ENCODE data around the gene SPART. TPM values are rescaled to one million over a fixed set of nuclear protein-coding genes. Genes with fewer than 3 reads are reported as not detected.
"Not testable (repeated sequence)": the region's sequence is repeated elsewhere in the genome, so short reads cannot be mapped to it uniquely, and the experiment has no call there.

Gene SPART
- total RNA-seq, 4 donors from 2014 or later = 34.1 to 58.7 (median 48.8) TPM

DNA sequence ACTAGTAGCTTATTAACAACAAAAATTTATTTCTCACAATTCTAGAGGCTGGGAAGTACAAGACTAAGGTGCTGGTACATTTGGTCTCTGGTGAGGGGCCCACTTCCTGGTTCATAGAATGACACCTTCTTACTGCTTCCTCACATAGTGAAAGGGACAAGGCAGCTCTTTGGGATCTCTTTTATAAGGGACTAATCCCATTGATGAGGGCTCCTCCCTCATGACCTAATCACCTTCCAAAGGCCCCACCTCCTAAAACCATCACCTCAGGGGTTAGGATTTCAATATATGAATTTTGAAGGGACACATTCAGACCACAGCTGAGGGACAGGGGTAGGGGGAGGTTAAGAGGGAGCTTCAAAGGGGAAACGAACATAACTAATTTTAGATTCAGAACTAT is 20.3 kb downstream of the SPART start:
- H3K27ac ChIP-seq = no peak overlapping the region
- ATAC-seq = no peak
- no peak for DNase-seq
- H3K27me3 ChIP-seq = no peaks in the 10 kb centered on the region
- no peaks in the 10 kb centered on the region for H3K9me3 ChIP-seq
- TF ChIP-seq POLR2A (IDR thresholded peaks at IDR 0.05) = no peak
- TF ChIP-seq, protein P1, sequence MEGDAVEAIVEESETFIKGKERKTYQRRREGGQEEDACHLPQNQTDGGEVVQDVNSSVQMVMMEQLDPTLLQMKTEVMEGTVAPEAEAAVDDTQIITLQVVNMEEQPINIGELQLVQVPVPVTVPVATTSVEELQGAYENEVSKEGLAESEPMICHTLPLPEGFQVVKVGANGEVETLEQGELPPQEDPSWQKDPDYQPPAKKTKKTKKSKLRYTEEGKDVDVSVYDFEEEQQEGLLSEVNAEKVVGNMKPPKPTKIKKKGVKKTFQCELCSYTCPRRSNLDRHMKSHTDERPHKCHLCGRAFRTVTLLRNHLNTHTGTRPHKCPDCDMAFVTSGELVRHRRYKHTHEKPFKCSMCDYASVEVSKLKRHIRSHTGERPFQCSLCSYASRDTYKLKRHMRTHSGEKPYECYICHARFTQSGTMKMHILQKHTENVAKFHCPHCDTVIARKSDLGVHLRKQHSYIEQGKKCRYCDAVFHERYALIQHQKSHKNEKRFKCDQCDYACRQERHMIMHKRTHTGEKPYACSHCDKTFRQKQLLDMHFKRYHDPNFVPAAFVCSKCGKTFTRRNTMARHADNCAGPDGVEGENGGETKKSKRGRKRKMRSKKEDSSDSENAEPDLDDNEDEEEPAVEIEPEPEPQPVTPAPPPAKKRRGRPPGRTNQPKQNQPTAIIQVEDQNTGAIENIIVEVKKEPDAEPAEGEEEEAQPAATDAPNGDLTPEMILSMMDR (IDR thresholded peaks at IDR 0.05 in 4 of 5, conservative IDR thresholded peaks at IDR 0.05 in 1 of 5) = no peak
- H3K4me3 ChIP-seq = no peak overlapping the region
- intact Hi-C loops (cut with DNase I; ENCODE audit: low total_unique reads) (no loop called here), in situ Hi-C loops (cut with MboI; ENCODE audit: low sequenced_read_pairs in 4 of 4) (loop anchor here in 1 of 4 donors (25.0 kb wide), 1 partner anchor 661 kb away; the partner anchor contains the start of gene ALG5)
- no peaks in the 10 kb centered on the region for H3K4me1 ChIP-seq
- H3K36me3 ChIP-seq = peaks cover 0 to 68% of the 10 kb centered on the region in 2 donors

DNA sequence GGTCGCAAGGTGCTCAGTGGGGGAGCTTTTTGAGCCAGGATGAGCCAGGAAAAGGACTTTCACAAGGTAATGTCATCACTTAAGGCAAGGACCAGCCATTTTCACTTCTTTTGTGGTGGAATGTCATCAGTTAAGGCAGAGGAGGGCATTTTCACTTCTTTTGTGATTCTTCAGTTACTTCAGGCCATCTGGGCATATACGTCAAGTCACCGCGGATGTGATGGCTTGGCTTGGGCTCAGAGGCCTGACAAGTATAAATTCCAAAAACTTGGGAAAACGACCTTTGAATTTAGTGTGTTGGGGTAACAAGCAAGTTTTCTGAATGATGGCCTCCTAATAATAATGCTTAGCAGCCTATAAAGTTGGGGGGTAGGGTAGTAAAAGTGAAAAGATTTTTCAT is 21.3 kb downstream of the SPART start:
- H3K4me3 ChIP-seq; H3K27me3 ChIP-seq; ATAC-seq; H3K27ac ChIP-seq; H3K4me1 ChIP-seq; DNase-seq; intact Hi-C loops (cut with DNase I; ENCODE audit: low total_unique reads); H3K9me3 ChIP-seq: not testable (repeated sequence)
- H3K36me3 ChIP-seq = peaks cover 0 to 59% of the 10 kb centered on the region in 2 donors
- in situ Hi-C loops (cut with MboI; ENCODE audit: low sequenced_read_pairs in 4 of 4) = loop anchor here in 1 of 4 donors (25.0 kb wide), 1 partner anchor 662 kb away; the partner anchor contains the start of gene ALG5

DNA sequence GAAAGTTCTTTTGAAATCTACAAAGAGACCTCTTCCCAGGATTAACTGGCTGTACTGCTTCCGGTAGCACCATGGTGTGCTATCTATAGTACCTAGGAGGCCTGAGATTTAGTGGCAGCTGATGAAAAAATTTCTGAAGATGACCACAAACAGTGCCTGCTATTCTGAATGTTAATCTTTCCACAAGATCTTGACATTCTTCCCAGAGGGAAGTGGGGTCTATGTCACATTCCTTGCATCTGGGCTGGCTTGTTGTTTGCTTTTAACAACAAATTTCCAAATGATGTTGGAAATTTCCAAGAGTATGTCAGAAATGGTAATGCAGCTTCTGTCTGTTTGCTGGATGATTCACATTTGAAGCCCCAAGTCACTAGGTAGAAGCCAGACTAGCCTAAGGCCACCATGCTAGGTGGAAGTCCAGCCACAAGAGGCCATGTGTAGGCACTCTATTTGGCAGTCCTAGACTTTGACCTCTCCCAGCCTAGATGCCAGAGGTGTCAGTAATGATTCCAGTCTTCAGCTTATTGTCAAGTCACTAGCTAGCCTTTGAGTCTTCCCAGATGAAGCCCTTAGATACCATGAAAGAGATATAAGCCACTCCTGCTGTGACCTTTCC is 22.1 kb downstream of the SPART start:
- H3K27me3 ChIP-seq = no peaks in the 10 kb centered on the region
- no peak for DNase-seq
- ATAC-seq = no peak
- H3K4me3 ChIP-seq = no peak overlapping the region
- H3K36me3 ChIP-seq = peaks cover 0 to 54% of the 10 kb centered on the region in 2 donors
- no peaks in the 10 kb centered on the region for H3K4me1 ChIP-seq
- in situ Hi-C loops (cut with MboI; ENCODE audit: low sequenced_read_pairs in 4 of 4) (no loop called here), intact Hi-C loops (cut with DNase I; ENCODE audit: low total_unique reads) (no loop called here)
- no peak for TF ChIP-seq POLR2A (IDR thresholded peaks at IDR 0.05)
- TF ChIP-seq, protein P1 (IDR thresholded peaks at IDR 0.05 in 4 of 5, conservative IDR thresholded peaks at IDR 0.05 in 1 of 5) = no peak
- H3K27ac ChIP-seq = no peak overlapping the region
- H3K9me3 ChIP-seq = no peaks in the 10 kb centered on the region

DNA sequence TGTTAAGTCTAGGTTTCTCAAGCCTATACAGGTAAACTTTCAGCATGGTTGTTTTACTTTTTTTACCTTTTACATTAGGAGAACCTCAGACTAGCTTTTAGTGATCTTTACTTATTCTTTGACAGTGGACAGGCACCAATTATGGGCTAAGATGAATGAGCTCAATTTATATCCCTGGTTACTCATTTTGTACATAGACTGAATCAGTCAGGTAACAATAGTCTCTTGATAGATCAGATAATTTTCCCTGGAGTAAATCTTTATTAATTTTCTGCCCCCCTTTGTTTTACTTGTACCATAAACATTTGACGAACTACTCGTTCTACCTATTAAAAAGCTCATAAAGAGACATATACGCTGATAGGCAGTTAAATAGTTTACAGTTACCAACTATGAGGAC is 22.8 kb downstream of the SPART start:
- intact Hi-C loops (cut with DNase I; ENCODE audit: low total_unique reads) (no loop called here), in situ Hi-C loops (cut with MboI; ENCODE audit: low sequenced_read_pairs in 4 of 4) (no loop called here)
- Histone ChIP-seq H3K36me3 (peaks cover 0 to 48% of the 10 kb centered on the region in 2 donors), H3K27me3 (no peaks in the 10 kb centered on the region), H3K9me3 (no peaks in the 10 kb centered on the region), H3K27ac (no peak overlapping the region), H3K4me3 (no peak overlapping the region), H3K4me1 (no peaks in the 10 kb centered on the region)
- ATAC-seq (no peak), DNase-seq (no peak)
- TF ChIP-seq, protein P1 (IDR thresholded peaks at IDR 0.05 in 4 of 5, conservative IDR thresholded peaks at IDR 0.05 in 1 of 5) = no peak
- no peak for TF ChIP-seq POLR2A (IDR thresholded peaks at IDR 0.05)

DNA sequence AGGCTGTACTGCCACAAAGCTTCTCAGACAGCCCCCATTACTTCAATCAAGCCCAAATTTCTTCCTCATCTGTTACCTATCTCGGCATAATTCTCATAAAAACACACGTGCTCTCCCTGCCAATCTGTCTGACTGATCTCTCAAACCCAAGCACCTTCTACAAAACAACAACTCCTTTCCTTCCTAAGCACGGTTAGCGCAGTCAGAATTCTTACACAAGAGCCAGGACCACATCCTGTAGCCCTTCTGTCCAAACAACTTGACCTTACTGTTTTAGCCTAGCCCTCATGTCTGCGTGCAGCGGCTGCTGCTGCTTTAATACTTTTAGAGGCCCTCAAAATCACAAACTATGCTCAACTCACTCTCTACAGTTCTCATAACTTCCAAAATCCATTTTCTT is 26.4 kb downstream of the SPART start:
- H3K4me1 ChIP-seq; H3K27me3 ChIP-seq; H3K27ac ChIP-seq; H3K9me3 ChIP-seq; DNase-seq; H3K4me3 ChIP-seq; intact Hi-C loops (cut with DNase I; ENCODE audit: low total_unique reads); in situ Hi-C loops (cut with MboI; ENCODE audit: low sequenced_read_pairs in 4 of 4); ATAC-seq: not testable (repeated sequence)
- peaks cover 0 to 31% of the 10 kb centered on the region in 2 donors for H3K36me3 ChIP-seq
